Adrenal gland (tissue), 5 donors: ENCODE results near the gene MYH7.

Experiments
- CTCF ChIP-seq, 6 experiments: fragments of 450-650 bp in 4 of 6; fragments of 200-600 bp in 2 of 6; sonication (generic) in 1 of 6; IDR thresholded peaks; 1 replicate in 5 of 6; 2 replicates in 1 of 6; pipeline versions ENCODE4 v1.5.1 to v1.8.0; 2016 to 2021; ENCODE audit warnings: antibody characterized with exemption in 6 of 6, mild to moderate bottlenecking in 2 of 6, moderate library complexity in 1 of 6
- POLR2A ChIP-seq, 2 donors: fragments of 450-650 bp; IDR thresholded peaks; one replicate each; pipeline ENCODE4 v1.6.1; 2017; ENCODE audit warnings: antibody characterized with exemption in 2 of 2, mild to moderate bottlenecking in 2 of 2, moderate library complexity in 1 of 2
- donor health status: DM: no; HTN: no; CAD: no.

- TF ChIP-seq CTCF (IDR thresholded peaks at IDR 0.05) (no peak), POLR2A (IDR thresholded peaks at IDR 0.05) (no peak)
Observed at GRCh38 chr14:23403139-23403438, 32.4 kb downstream of the MYH7 start.
